Liver (tissue), 9 donors: Measurements from ENCODE around the gene ARID4B. TPM values are rescaled to one million over a fixed set of nuclear protein-coding genes. Genes with fewer than 3 reads are reported as not detected.
A peak's percentile ranks its signal among the peaks of the same experiment; 100 is the strongest.

Experiments used
- DNase-seq: peaks from one replicate; pipeline ENCODE4 v3.0.0-alpha.2; 2017; ENCODE audit warnings: low spot score
- H3K27ac ChIP-seq, 2 donors: one replicate each; pipeline ENCODE4 v1.7.0; 2013; ENCODE audit warnings: inconsistent platforms in 2 of 2, low read length in 2 of 2, control low read depth in 1 of 2, low read depth in 1 of 2, mild to moderate bottlenecking in 1 of 2
- H3K27me3 ChIP-seq, 4 donors: one replicate each; pipeline versions ENCODE4 v1.6.1 to v1.7.0; 2013; ENCODE audit warnings: low read length in 3 of 4, inconsistent platforms in 1 of 4, mild to moderate bottlenecking in 1 of 4, moderate library complexity in 1 of 4; ENCODE audit not compliant: control insufficient read depth in 4 of 4, insufficient read depth in 4 of 4
- H3K36me3 ChIP-seq, 4 donors: one replicate each; pipeline versions ENCODE4 v1.6.1 to v1.7.0; 2013; ENCODE audit warnings: low read length in 3 of 4, mild to moderate bottlenecking in 3 of 4, low read depth in 1 of 4, moderate library complexity in 1 of 4; ENCODE audit not compliant: control insufficient read depth in 4 of 4, insufficient read depth in 3 of 4
- H3K4me1 ChIP-seq, 4 donors: one replicate each; pipeline versions ENCODE4 v1.6.1 to v1.7.0; 2013; ENCODE audit warnings: low read length in 3 of 4, mild to moderate bottlenecking in 3 of 4, moderate library complexity in 1 of 4; ENCODE audit not compliant: control insufficient read depth in 4 of 4, insufficient read depth in 4 of 4
- H3K4me3 ChIP-seq, 3 donors: one replicate each; pipeline versions ENCODE4 v1.6.1 to v1.7.0; 2013; ENCODE audit warnings: low read length in 3 of 3, control low read depth in 1 of 3, low read depth in 1 of 3, mild to moderate bottlenecking in 1 of 3
- H3K9ac ChIP-seq, 2 donors: one replicate each; pipeline ENCODE4 v1.7.0; 2013; ENCODE audit warnings: low read length in 2 of 2, mild to moderate bottlenecking in 2 of 2, moderate library complexity in 2 of 2, control low read depth in 1 of 2, low read depth in 1 of 2
- H3K9me3 ChIP-seq, 4 donors: one replicate each; pipeline versions ENCODE4 v1.6.1 to v1.7.0; 2013; ENCODE audit warnings: low read length in 3 of 4; ENCODE audit not compliant: control insufficient read depth in 4 of 4
- ATF3 ChIP-seq: IDR thresholded peaks from 2 replicates; pipeline ENCODE4 v1.6.1; 2016; ENCODE audit warnings: antibody characterized with exemption
- EGR1 ChIP-seq, 2 donors: IDR thresholded peaks; 2 replicates each; pipeline ENCODE4 v1.6.1; 2016 to 2018; ENCODE audit warnings: antibody characterized with exemption in 2 of 2, low read depth in 2 of 2
- FOXA1 ChIP-seq: IDR thresholded peaks from 2 replicates; pipeline ENCODE4 v1.6.1; 2016; ENCODE audit warnings: antibody characterized with exemption
- FOXA2 ChIP-seq: IDR thresholded peaks from 2 replicates; pipeline ENCODE4 v1.6.1; 2016; ENCODE audit warnings: antibody characterized with exemption
- GABPA ChIP-seq, 2 donors: IDR thresholded peaks in 1 of 2; conservative IDR thresholded peaks in 1 of 2; 2 replicates each; pipeline ENCODE4 v1.6.1; 2016; ENCODE audit warnings: antibody characterized with exemption in 2 of 2, mild to moderate bottlenecking in 1 of 2, moderate library complexity in 1 of 2
- HNF4A ChIP-seq, 2 donors: conservative IDR thresholded peaks; 2 replicates each; pipeline ENCODE4 v1.6.1; 2016; ENCODE audit warnings: antibody characterized with exemption in 2 of 2, mild to moderate bottlenecking in 2 of 2
- HNF4G ChIP-seq: IDR thresholded peaks from 2 replicates; pipeline ENCODE4 v1.6.1; 2016; ENCODE audit warnings: antibody characterized with exemption
- JUND ChIP-seq, 2 donors: IDR thresholded peaks; 2 replicates each; pipeline ENCODE4 v1.6.1; 2016; ENCODE audit warnings: antibody characterized with exemption in 2 of 2
- NR2F2 ChIP-seq: IDR thresholded peaks from 2 replicates; pipeline ENCODE4 v1.6.1; 2016; ENCODE audit warnings: antibody characterized with exemption
- RAD21 ChIP-seq, 2 donors: IDR thresholded peaks; 2 replicates each; pipeline ENCODE4 v1.6.1; 2016; ENCODE audit warnings: antibody characterized with exemption in 2 of 2, mild to moderate bottlenecking in 2 of 2
- REST ChIP-seq: IDR thresholded peaks from 2 replicates; pipeline ENCODE4 v1.6.1; 2016; ENCODE audit warnings: antibody characterized with exemption, mild to moderate bottlenecking
- RXRA ChIP-seq, 2 donors: IDR thresholded peaks; 2 replicates each; pipeline ENCODE4 v1.6.1; 2017 to 2018; ENCODE audit warnings: antibody characterized with exemption in 2 of 2, mild to moderate bottlenecking in 1 of 2
- SP1 ChIP-seq: IDR thresholded peaks from 2 replicates; pipeline ENCODE4 v1.6.1; 2018; ENCODE audit warnings: antibody characterized with exemption, mild to moderate bottlenecking
- TAF1 ChIP-seq: conservative IDR thresholded peaks from 2 replicates; pipeline ENCODE4 v1.6.1; 2016; ENCODE audit warnings: antibody characterized with exemption, mild to moderate bottlenecking
- YY1 ChIP-seq: IDR thresholded peaks from 2 replicates; pipeline ENCODE4 v1.6.1; 2016; ENCODE audit warnings: antibody characterized with exemption, mild to moderate bottlenecking
- WGBS: extraction: QIAGEN DNeasy Blood & Tissue Kit; methylation state at CpG from one replicate; pipeline ENCODE4 v1.1.7; 2013; 5-methylcytosine and 5-hydroxymethylcytosine counted together
- polyA plus RNA-seq, 2 donors: library from polyadenylated mRNA; stranded (reverse) in 1 of 2; unstranded in 1 of 2; fragments of 200-250 nt in 1 of 2; fragments of >200 nt in 1 of 2; fragmentation: Nextera tagmentation in 1 of 2; extraction: Ambion mirVana in 1 of 2; gene quantifications; one replicate each; pipeline versions ENCODE4 v1.2.1 to v1.2.3, GENCODE V29; 2013 to 2015
- total RNA-seq, 2 donors: library from RNA; depleted of rRNA; stranded (reverse); fragments of >200 nt; gene quantifications; one replicate each; pipeline ENCODE4 v1.2.3, GENCODE V29; 2014
- TF ChIP-seq, protein P1 (sequence below): IDR thresholded peaks from 2 replicates; pipeline ENCODE4 v1.6.1; 2016; ENCODE audit warnings: antibody characterized with exemption
- TF ChIP-seq, protein P2 (sequence below): fragments of 150-350 bp; IDR thresholded peaks from 2 replicates; pipeline ENCODE4 v1.5.1; 2017; ENCODE audit warnings: improper control_type of control experiment, low read depth, low read length; ENCODE audit not compliant: missing input control
- TF ChIP-seq, protein P3 (sequence below): IDR thresholded peaks from 2 replicates; pipeline ENCODE4 v1.6.1; 2016; ENCODE audit warnings: antibody characterized with exemption
- donor health status: healthy.
- donor health status: healthy.
- donor health status: healthy.
- donor health status: healthy.
- donor health status: healthy.

ARID4B gene
- total and polyA plus RNA-seq, 4 donors, result 4.2 to 27.3 (median 21.3) TPM

GRCh38 chr1:235168375-235168774 lies 159.6 kb downstream of the ARID4B start (continued):
- TF ChIP-seq, protein P1, sequence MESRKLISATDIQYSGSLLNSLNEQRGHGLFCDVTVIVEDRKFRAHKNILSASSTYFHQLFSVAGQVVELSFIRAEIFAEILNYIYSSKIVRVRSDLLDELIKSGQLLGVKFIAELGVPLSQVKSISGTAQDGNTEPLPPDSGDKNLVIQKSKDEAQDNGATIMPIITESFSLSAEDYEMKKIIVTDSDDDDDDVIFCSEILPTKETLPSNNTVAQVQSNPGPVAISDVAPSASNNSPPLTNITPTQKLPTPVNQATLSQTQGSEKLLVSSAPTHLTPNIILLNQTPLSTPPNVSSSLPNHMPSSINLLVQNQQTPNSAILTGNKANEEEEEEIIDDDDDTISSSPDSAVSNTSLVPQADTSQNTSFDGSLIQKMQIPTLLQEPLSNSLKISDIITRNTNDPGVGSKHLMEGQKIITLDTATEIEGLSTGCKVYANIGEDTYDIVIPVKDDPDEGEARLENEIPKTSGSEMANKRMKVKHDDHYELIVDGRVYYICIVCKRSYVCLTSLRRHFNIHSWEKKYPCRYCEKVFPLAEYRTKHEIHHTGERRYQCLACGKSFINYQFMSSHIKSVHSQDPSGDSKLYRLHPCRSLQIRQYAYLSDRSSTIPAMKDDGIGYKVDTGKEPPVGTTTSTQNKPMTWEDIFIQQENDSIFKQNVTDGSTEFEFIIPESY, result no peak
- TF ChIP-seq FOXA1, result no peak

DNA sequence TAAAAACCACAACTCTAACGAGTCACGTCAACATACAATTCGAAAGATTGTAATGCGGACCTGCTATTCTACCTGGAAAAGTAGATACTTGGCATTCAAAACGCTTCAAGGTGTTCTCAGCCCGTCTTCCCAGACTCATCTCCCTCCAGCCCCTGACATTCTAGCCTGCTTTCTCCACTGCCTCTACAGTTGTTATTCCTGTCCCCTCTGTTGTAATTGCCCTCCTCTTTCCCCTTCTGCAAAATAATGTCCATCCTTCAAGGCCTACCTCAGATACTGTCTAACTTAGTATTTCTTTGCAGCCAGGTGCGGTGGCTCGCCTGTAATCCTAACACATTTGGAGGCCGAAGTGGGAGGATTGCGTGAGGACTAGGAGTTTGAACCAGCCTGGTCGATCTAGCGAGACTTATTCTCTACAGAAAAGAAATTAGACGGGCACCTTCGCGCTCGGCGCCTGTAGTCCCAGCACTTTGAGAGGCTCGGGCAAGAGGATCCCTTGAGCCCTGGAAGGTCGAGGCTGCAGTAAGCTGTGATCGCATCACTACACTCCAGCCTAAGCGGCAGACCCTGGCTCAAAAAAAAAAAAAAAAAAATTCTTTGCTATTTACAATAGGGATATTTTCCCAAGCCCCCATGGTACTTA lies 166.2 kb downstream of the ARID4B start:
- peak overlapping the region; percentile 94 to 99 for H3K9ac ChIP-seq
- peak overlapping the region; percentile 90 to 93 for H3K27ac ChIP-seq
- no peak for TF ChIP-seq FOXA2
- TF ChIP-seq YY1, result no peak
- no peak for TF ChIP-seq RAD21 (IDR thresholded peaks at IDR 0.05)
- no peak for TF ChIP-seq FOXA1
- TF ChIP-seq JUND (IDR thresholded peaks at IDR 0.05), result no peak
- no peak for TF ChIP-seq HNF4G
- TF ChIP-seq REST, result no peak
- TF ChIP-seq GABPA (IDR thresholded peaks at IDR 0.05 in 1 of 2, conservative IDR thresholded peaks at IDR 0.05 in 1 of 2), result no peak
- TF ChIP-seq RXRA (IDR thresholded peaks at IDR 0.05), result no peak
- no peak for TF ChIP-seq ATF3
- no peak for TF ChIP-seq NR2F2
- TF ChIP-seq, protein P2, sequence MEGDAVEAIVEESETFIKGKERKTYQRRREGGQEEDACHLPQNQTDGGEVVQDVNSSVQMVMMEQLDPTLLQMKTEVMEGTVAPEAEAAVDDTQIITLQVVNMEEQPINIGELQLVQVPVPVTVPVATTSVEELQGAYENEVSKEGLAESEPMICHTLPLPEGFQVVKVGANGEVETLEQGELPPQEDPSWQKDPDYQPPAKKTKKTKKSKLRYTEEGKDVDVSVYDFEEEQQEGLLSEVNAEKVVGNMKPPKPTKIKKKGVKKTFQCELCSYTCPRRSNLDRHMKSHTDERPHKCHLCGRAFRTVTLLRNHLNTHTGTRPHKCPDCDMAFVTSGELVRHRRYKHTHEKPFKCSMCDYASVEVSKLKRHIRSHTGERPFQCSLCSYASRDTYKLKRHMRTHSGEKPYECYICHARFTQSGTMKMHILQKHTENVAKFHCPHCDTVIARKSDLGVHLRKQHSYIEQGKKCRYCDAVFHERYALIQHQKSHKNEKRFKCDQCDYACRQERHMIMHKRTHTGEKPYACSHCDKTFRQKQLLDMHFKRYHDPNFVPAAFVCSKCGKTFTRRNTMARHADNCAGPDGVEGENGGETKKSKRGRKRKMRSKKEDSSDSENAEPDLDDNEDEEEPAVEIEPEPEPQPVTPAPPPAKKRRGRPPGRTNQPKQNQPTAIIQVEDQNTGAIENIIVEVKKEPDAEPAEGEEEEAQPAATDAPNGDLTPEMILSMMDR, result no peak
- TF ChIP-seq EGR1 (IDR thresholded peaks at IDR 0.05; ENCODE audit: low read depth in 2 of 2), result no peak
- TF ChIP-seq, protein P1, result no peak
- TF ChIP-seq, protein P3, sequence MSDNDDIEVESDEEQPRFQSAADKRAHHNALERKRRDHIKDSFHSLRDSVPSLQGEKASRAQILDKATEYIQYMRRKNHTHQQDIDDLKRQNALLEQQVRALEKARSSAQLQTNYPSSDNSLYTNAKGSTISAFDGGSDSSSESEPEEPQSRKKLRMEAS, result no peak
- TF ChIP-seq TAF1, result no peak
- no peak for TF ChIP-seq SP1
- TF ChIP-seq HNF4A (conservative IDR thresholded peaks at IDR 0.05), result no peak
- H3K4me1 ChIP-seq, result peaks cover 4 to 13% (median 7%) of the 10 kb centered on the region in 4 donors
- no peaks in the 10 kb centered on the region for H3K9me3 ChIP-seq
- no peaks in the 10 kb centered on the region for H3K27me3 ChIP-seq
- no peak for DNase-seq
- H3K36me3 ChIP-seq, result peaks cover 0 to 11% (median 5%) of the 10 kb centered on the region in 4 donors
- peak overlapping the region; percentile 81 to 100 (median 98) for H3K4me3 ChIP-seq
- WGBS, result 64% methylated on average over 21 of the region's 21 CpGs
